GM23338 (cell line): ENCODE data around the gene VOPP1. TPM values are rescaled to one million over a fixed set of nuclear protein-coding genes. Genes with fewer than 3 reads are reported as not detected.
A peak's percentile ranks its signal among the peaks of the same experiment; 100 is the strongest.

Experiments used
- ATAC-seq: fragments of 200-7000 bp; cut with Tn5 transposase; 3 replicates; pipeline ENCODE4 v1.9.1; 2020
- DNase-seq: peaks from one replicate; pipeline ENCODE4 v3.0.0-alpha.2; 2015; ENCODE audit warnings: low spot score
- H2AFZ ChIP-seq: fragments of 200-600 bp; sonication (generic); 2 replicates; pipeline ENCODE4 v1.8.0; 2016; ENCODE audit warnings: antibody characterized with exemption, mild to moderate bottlenecking, moderate library complexity
- H3F3A ChIP-seq: fragments of 200-600 bp; sonication (generic); replicated peaks from 2 replicates; pipeline ENCODE4 v1.8.0; 2017; ENCODE audit warnings: antibody characterized with exemption, mixed run types, low read depth
- H3K27ac ChIP-seq: fragments of 200-600 bp; sonication (generic); 2 replicates; pipeline ENCODE4 v1.6.1; 2016; ENCODE audit warnings: low read depth
- H3K27me3 ChIP-seq: fragments of 200-600 bp; sonication (generic); 2 replicates; pipeline ENCODE4 v1.8.0; 2016; ENCODE audit warnings: mild to moderate bottlenecking, mixed run types, moderate library complexity; ENCODE audit not compliant: insufficient read depth
- H3K36me3 ChIP-seq: fragments of 200-600 bp; sonication (generic); 2 replicates; pipeline ENCODE4 v1.8.0; 2016; ENCODE audit warnings: mild to moderate bottlenecking; ENCODE audit not compliant: insufficient read depth
- H3K4me1 ChIP-seq: fragments of 200-600 bp; sonication (generic); 2 replicates; pipeline ENCODE4 v1.8.0; 2016; ENCODE audit warnings: mild to moderate bottlenecking, moderate library complexity; ENCODE audit not compliant: insufficient read depth
- H3K4me2 ChIP-seq: fragments of 200-600 bp; sonication (generic); 2 replicates; pipeline ENCODE4 v1.7.1; 2017; ENCODE audit warnings: mixed run types
- H3K4me3 ChIP-seq: fragments of 200-600 bp; sonication (generic); 2 replicates; pipeline ENCODE4 v1.6.1; 2016; ENCODE audit warnings: mixed run types
- H3K79me2 ChIP-seq: fragments of 200-600 bp; sonication (generic); replicated peaks from 2 replicates; pipeline ENCODE4 v1.8.0; 2017; ENCODE audit warnings: mild to moderate bottlenecking; ENCODE audit not compliant: insufficient read depth
- H3K9me2 ChIP-seq: fragments of 200-600 bp; sonication (generic); 2 replicates; pipeline ENCODE4 v1.8.0; 2017; ENCODE audit not compliant: insufficient read depth
- H4K20me1 ChIP-seq: fragments of 200-600 bp; sonication (generic); replicated peaks from 2 replicates; pipeline ENCODE4 v1.8.0; 2017; ENCODE audit warnings: mild to moderate bottlenecking; ENCODE audit not compliant: insufficient read depth
- H3K27ac Mint-ChIP-seq: 2 replicates; pipeline ENCODE4 v1.8.0; 2020; ENCODE audit warnings: inconsistent platforms, mild to moderate bottlenecking, moderate library complexity, mixed read lengths
- H3K27me3 Mint-ChIP-seq: 3 replicates; pipeline ENCODE4 v1.8.0; 2022; ENCODE audit warnings: low read depth, mild to moderate bottlenecking, moderate library complexity, mixed read lengths, inconsistent platforms; ENCODE audit not compliant: insufficient read depth, poor library complexity
- H3K36me3 Mint-ChIP-seq: 3 replicates; pipeline ENCODE4 v1.8.0; 2021; ENCODE audit warnings: low read depth, mild to moderate bottlenecking, inconsistent platforms, moderate library complexity, mixed read lengths
- H3K4me1 Mint-ChIP-seq: 3 replicates; pipeline ENCODE4 v1.8.0; 2020; ENCODE audit warnings: mild to moderate bottlenecking, inconsistent platforms, mixed read lengths
- H3K4me3 Mint-ChIP-seq: 3 replicates; pipeline ENCODE4 v1.8.0; 2021; ENCODE audit warnings: moderate library complexity, mild to moderate bottlenecking, inconsistent platforms, mixed read lengths
- H3K9me3 Mint-ChIP-seq: 3 replicates; pipeline ENCODE4 v1.8.0; 2020; ENCODE audit warnings: moderate library complexity, mild to moderate bottlenecking, inconsistent platforms, mixed read lengths
- CREB1 ChIP-seq: fragments of 250-450 bp; sonication (Bioruptor Pico); IDR thresholded peaks from 2 replicates; pipeline ENCODE4 v1.5.0; 2020; ENCODE audit warnings: low read depth, mild to moderate bottlenecking, moderate library complexity
- ETS1 ChIP-seq: IDR thresholded peaks from 2 replicates; pipeline ENCODE4 v1.6.1; 2016; ENCODE audit warnings: antibody characterized with exemption
- EZH2 ChIP-seq: fragments of 200-600 bp; sonication (generic); IDR thresholded peaks from one replicate; pipeline ENCODE4 v1.8.0; 2017; ENCODE audit warnings: antibody characterized with exemption, mild to moderate bottlenecking, low read depth; ENCODE audit not compliant: unreplicated experiment
- EZH2phosphoT487 ChIP-seq: fragments of 200-600 bp; sonication (generic); IDR thresholded peaks from one replicate; pipeline ENCODE4 v1.8.1; 2018; ENCODE audit warnings: antibody characterized with exemption; ENCODE audit not compliant: unreplicated experiment
- JUNB ChIP-seq: IDR thresholded peaks from one replicate; pipeline ENCODE4 v1.6.1; 2016; ENCODE audit warnings: antibody characterized with exemption; ENCODE audit not compliant: unreplicated experiment
- NANOG ChIP-seq: IDR thresholded peaks from 2 replicates; pipeline ENCODE4 v1.6.1; 2016; ENCODE audit warnings: antibody characterized with exemption, borderline replicate concordance
- POLR2AphosphoS5 ChIP-seq: IDR thresholded peaks from 2 replicates; pipeline ENCODE4 v1.6.1; 2016; ENCODE audit warnings: antibody characterized with exemption, low read depth
- REST ChIP-seq: IDR thresholded peaks from one replicate; pipeline ENCODE4 v1.6.1; 2018; ENCODE audit warnings: antibody characterized with exemption; ENCODE audit not compliant: unreplicated experiment
- STAT1 ChIP-seq: IDR thresholded peaks from one replicate; pipeline ENCODE4 v1.6.1; 2016; ENCODE audit warnings: antibody characterized with exemption; ENCODE audit not compliant: unreplicated experiment
- ZNF114 ChIP-seq: fragments of 250-450 bp; sonication (Bioruptor Pico); IDR thresholded peaks from 2 replicates; pipeline ENCODE4 v1.5.0; 2020; ENCODE audit warnings: mild to moderate bottlenecking, moderate library complexity
- ZNF331 ChIP-seq: fragments of 250-450 bp; sonication (Bioruptor Pico); IDR thresholded peaks from 2 replicates; pipeline ENCODE4 v1.5.0; 2020; ENCODE audit warnings: low read depth, mild to moderate bottlenecking, moderate library complexity
- ZNF462 ChIP-seq: fragments of 250-450 bp; sonication (Bioruptor Pico); IDR thresholded peaks from 2 replicates; pipeline ENCODE4 v1.5.0; 2020; ENCODE audit warnings: mild to moderate bottlenecking, moderate library complexity
- polyA plus RNA-seq: library from polyadenylated mRNA; unstranded; fragments of >200 nt; fragmentation: Nextera tagmentation; extraction: Ambion mirVana; gene quantifications from 2 replicates; pipeline ENCODE4 v1.2.1, GENCODE V29; 2016
- total RNA-seq: library from RNA; depleted of rRNA; stranded (reverse); fragments of >200 nt; shearing (Covaris generic); gene quantifications from 2 replicates; pipeline ENCODE4 v1.2.3, GENCODE V29; 2014
- TF ChIP-seq, protein P1 (sequence below), 2 experiments: fragments of 200-600 bp in 1 of 2; sonication (generic) in 1 of 2; conservative IDR thresholded peaks; 2 replicates each; pipeline versions ENCODE4 v1.5.1 to v1.6.1; 2016 to 2017; ENCODE audit warnings: antibody characterized with exemption in 2 of 2, low read depth in 2 of 2, mild to moderate bottlenecking in 2 of 2, moderate library complexity in 1 of 2

The VOPP1 gene
- total and polyA plus RNA-seq, 2 experiments from 2014 or later, result 28.2 to 73.7 TPM

DNA sequence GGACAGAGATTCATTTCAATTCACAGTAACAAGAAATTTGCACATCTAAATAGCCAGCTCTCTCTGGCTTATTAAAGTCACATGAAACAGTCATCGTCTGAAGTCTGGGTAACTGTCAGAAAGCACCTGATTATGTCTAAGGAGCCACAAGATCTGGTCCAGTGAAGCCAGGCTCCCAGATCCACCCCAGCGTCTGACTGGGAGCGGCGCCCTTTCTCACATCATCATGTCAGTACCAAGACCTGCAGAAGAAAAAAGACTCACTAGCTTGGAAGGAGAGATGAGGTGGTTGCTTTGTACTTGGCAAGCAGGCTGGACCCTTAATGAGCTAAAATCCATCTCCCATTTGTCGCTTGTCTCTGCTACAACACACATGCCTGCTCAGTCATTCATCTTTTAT is 58.4 kb downstream of the VOPP1 start:
- Mint-ChIP-seq H3K27ac (no peak overlapping the region), H3K36me3 (peaks cover 12% of the 10 kb centered on the region), H3K9me3 (no peaks in the 10 kb centered on the region), H3K27me3 (peaks cover 16% of the 10 kb centered on the region), H3K4me1 (peaks cover 43% of the 10 kb centered on the region), H3K4me3 (no peak overlapping the region)
- H3K36me3 ChIP-seq, result no peaks in the 10 kb centered on the region
- peaks cover 21% of the 10 kb centered on the region for H3K4me1 ChIP-seq
- no peaks in the 10 kb centered on the region; the same call in 1 of the 2 replicates for H4K20me1 ChIP-seq
- peaks cover 8% of the 10 kb centered on the region for H3K79me2 ChIP-seq
- TF ChIP-seq ZNF114, result no peak
- TF ChIP-seq NANOG, result no peak
- no peak for TF ChIP-seq EZH2phosphoT487
- TF ChIP-seq ETS1, result no peak
- no peak for TF ChIP-seq CREB1 (CRISPR knock-in tag)
- no peak for TF ChIP-seq ZNF331 (CRISPR knock-in tag)
- no peak for TF ChIP-seq STAT1
- TF ChIP-seq ZNF462 (CRISPR knock-in tag), result no peak
- no peak for TF ChIP-seq JUNB
- TF ChIP-seq REST, result no peak
- no peak for TF ChIP-seq POLR2AphosphoS5
- TF ChIP-seq, protein P1, sequence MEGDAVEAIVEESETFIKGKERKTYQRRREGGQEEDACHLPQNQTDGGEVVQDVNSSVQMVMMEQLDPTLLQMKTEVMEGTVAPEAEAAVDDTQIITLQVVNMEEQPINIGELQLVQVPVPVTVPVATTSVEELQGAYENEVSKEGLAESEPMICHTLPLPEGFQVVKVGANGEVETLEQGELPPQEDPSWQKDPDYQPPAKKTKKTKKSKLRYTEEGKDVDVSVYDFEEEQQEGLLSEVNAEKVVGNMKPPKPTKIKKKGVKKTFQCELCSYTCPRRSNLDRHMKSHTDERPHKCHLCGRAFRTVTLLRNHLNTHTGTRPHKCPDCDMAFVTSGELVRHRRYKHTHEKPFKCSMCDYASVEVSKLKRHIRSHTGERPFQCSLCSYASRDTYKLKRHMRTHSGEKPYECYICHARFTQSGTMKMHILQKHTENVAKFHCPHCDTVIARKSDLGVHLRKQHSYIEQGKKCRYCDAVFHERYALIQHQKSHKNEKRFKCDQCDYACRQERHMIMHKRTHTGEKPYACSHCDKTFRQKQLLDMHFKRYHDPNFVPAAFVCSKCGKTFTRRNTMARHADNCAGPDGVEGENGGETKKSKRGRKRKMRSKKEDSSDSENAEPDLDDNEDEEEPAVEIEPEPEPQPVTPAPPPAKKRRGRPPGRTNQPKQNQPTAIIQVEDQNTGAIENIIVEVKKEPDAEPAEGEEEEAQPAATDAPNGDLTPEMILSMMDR (conservative IDR thresholded peaks at IDR 0.05; ENCODE audit: low read depth in 2 of 2), result no peak
- no peak for TF ChIP-seq EZH2
- no peak for ATAC-seq
- H3F3A ChIP-seq, result no peaks in the 10 kb centered on the region
- no peaks in the 10 kb centered on the region for H3K27me3 ChIP-seq
- H3K9me2 ChIP-seq, result no peaks in the 10 kb centered on the region
- H3K4me3 ChIP-seq, result no peak overlapping the region
- H2AFZ ChIP-seq, result no peak overlapping the region
- H3K27ac ChIP-seq, result 0 out of 2 replicates have a peak overlapping the region, but pooled peaks have one; percentile 50
- DNase-seq, result no peak
- H3K4me2 ChIP-seq, result no peak overlapping the region
